ENCODE results near the gene FCAMR. TPM values are rescaled to one million over a fixed set of nuclear protein-coding genes. Genes with fewer than 3 reads are reported as not detected.

FCAMR gene
- total and polyA plus RNA-seq, 2 donors (not counting 3 experiments of a cell fraction or from before 2014, with no cell fraction given) = not detected

DNA sequence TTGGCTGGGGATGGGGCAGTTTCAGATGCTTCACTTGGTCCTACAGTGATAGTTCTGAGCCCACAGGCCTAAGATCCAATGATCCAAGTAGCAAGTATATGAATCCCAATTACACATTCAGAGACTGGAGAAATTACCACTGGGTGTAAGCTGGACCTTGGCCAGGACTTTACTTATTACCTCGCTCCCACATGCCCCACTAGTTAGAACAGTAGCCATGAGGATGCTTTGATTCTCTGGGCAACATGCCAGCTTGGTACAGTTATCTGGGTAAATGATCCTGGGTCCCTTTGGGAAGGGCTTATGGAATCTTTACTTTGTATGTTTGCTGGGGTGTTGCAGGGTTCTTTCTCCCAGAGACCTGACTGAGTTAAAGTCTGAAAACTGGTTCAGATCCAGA, 5.0 kb upstream of the FCAMR start:
- TF ChIP-seq POLR2A (IDR thresholded peaks at IDR 0.05; ENCODE audit: low read depth, low read length) = no peak
- no peaks in the 10 kb centered on the region for H3K79me2 ChIP-seq (ENCODE audit: control insufficient read depth, insufficient read depth, low read length)
- H3K9ac ChIP-seq (replicated peaks; ENCODE audit: extremely low read depth, insufficient read depth, low read length) = no peak overlapping the region
- H3K9me3 ChIP-seq (replicated peaks; ENCODE audit: control insufficient read depth, insufficient read depth, low read length) = no peaks in the 10 kb centered on the region
- no peaks in the 10 kb centered on the region for H3K4me1 ChIP-seq (ENCODE audit: control insufficient read depth, extremely low read depth, insufficient read depth, low read length)
- no peak for DNase-seq (ENCODE audit: low read depth, low spot score)
- ChIA-PET CTCF (no interaction called here), POLR2A (no interaction called here)
- FAIRE-seq = no peak
- intact Hi-C loops (cut with micrococcal nuclease) (no loop called here), dilution Hi-C loops (cut with MboI; ENCODE audit: extremely low pct_ligation_motif_present, low sequenced_read_pairs) (no loop called here)
- H3K27ac ChIP-seq (ENCODE audit: insufficient read depth, low read depth, low read length) = no peak overlapping the region
- H3K36me3 ChIP-seq (ENCODE audit: control insufficient read depth in 2 of 2, extremely low read depth in 1 of 2, insufficient read depth in 2 of 2, low read length in 2 of 2) = no peaks in the 10 kb centered on the region
- H3K27me3 ChIP-seq (ENCODE audit: control insufficient read depth in 2 of 2, insufficient read depth in 2 of 2, low read length in 2 of 2) = peaks cover 4 to 12% of the 10 kb centered on the region in 2 experiments
- no peaks in the 10 kb centered on the region for H3K9me1 ChIP-seq (replicated peaks; ENCODE audit: control insufficient read depth, extremely low read depth, insufficient read depth, low read length)
- no peak overlapping the region for H2AFZ ChIP-seq (ENCODE audit: low read depth, low read length)
- no TSS peak for BruUV-seq (replicated peaks)
- H3K4me3 ChIP-seq (replicated peaks in 1 of 3; ENCODE audit: insufficient read depth in 1 of 3, low read depth in 1 of 3, low read length in 3 of 3) = no peak overlapping the region
- no peaks in the 10 kb centered on the region for H4K20me1 ChIP-seq (replicated peaks; ENCODE audit: control insufficient read depth, extremely low read depth, insufficient read depth, low read length)
- H3K4me2 ChIP-seq (ENCODE audit: insufficient read depth, low read length) = no peak overlapping the region

DNA sequence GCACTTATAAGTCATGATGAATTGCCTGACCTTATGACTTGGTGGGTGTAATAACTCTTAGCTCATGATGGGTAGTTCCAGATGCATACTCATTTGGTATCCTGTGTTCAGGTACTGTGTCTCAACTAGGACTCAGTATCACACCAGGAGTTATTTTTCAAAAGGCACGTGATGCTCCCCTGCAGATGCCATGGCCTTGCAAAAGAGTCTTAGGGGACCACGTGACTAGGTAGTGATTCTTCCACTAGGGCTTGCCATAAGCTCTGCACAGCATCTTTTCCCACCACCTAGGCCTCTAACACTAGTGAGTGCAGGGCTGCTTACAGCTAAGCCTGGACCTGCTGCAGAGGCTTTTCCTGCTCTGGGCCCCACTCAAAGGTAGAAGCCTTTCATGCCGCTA, 3.9 kb upstream of the FCAMR start:
- TF ChIP-seq POLR2AphosphoS5 (IDR thresholded peaks at IDR 0.05; ENCODE audit: insufficient read depth, low read depth, low read length) (no peak), JUN (IDR thresholded peaks at IDR 0.05; ENCODE audit: borderline replicate concordance, insufficient read depth, insufficient read length, low read depth) (no peak), GATA2 (IDR thresholded peaks at IDR 0.05; ENCODE audit: insufficient read depth, insufficient read length, low read depth, low read length) (no peak)
- H2AFZ ChIP-seq (ENCODE audit: low read depth, low read length) = no peak overlapping the region

More for the DNA sequence above, 3.9 kb upstream of the FCAMR start:
- Histone ChIP-seq H3K4me3 (replicated peaks in 1 of 3; ENCODE audit: insufficient read depth in 1 of 3, low read depth in 1 of 3, low read length in 3 of 3) (no peak overlapping the region), H3K9me3 (replicated peaks; ENCODE audit: control insufficient read depth, insufficient read depth, low read length) (no peaks in the 10 kb centered on the region), H3K9me1 (replicated peaks; ENCODE audit: control insufficient read depth, extremely low read depth, insufficient read depth, low read length) (no peaks in the 10 kb centered on the region), H3K27me3 (ENCODE audit: control insufficient read depth in 2 of 2, insufficient read depth in 2 of 2, low read length in 2 of 2) (peaks cover 3 to 12% of the 10 kb centered on the region in 2 experiments), H3K4me2 (ENCODE audit: insufficient read depth, low read length) (no peak overlapping the region), H3K36me3 (ENCODE audit: control insufficient read depth in 2 of 2, extremely low read depth in 1 of 2, insufficient read depth in 2 of 2, low read length in 2 of 2) (no peaks in the 10 kb centered on the region), H4K20me1 (replicated peaks; ENCODE audit: control insufficient read depth, extremely low read depth, insufficient read depth, low read length) (no peaks in the 10 kb centered on the region), H3K79me2 (ENCODE audit: control insufficient read depth, insufficient read depth, low read length) (no peaks in the 10 kb centered on the region), H3K4me1 (ENCODE audit: control insufficient read depth, extremely low read depth, insufficient read depth, low read length) (no peaks in the 10 kb centered on the region), H3K27ac (ENCODE audit: insufficient read depth, low read depth, low read length) (no peak overlapping the region), H3K9ac (replicated peaks; ENCODE audit: extremely low read depth, insufficient read depth, low read length) (no peak overlapping the region)
- intact Hi-C loops (cut with micrococcal nuclease) = no loop called here
- DNase-seq (ENCODE audit: low read depth, low spot score) = no peak
- dilution Hi-C loops (cut with MboI; ENCODE audit: extremely low pct_ligation_motif_present, low sequenced_read_pairs) = no loop called here
- no TSS peak for BruUV-seq (replicated peaks)
- CTCF ChIA-PET = interaction anchor here (3.2 kb wide), 1 partner anchor 8 kb away, joined by 13 read pairs; no protein-coding TSS in a partner anchor
- POLR2A ChIA-PET = no interaction called here
- no peak for FAIRE-seq

Measured in endothelial cell of umbilical vein (primary cell).